Endothelial cell of umbilical vein (primary cell): ENCODE data around the gene CPNE9. TPM values are rescaled to one million over a fixed set of nuclear protein-coding genes. Genes with fewer than 3 reads are reported as not detected.

Experiments used
- BruUV-seq: library from RNA; stranded (reverse); fragments of 400-500 nt; replicated peaks from 2 replicates; lab custom pipeline; 2021; lab: Mats Ljungman, UMichigan
- CTCF ChIA-PET: fragments of 300-600, 350-600 bp; sonication (Branson Sonifier 250); formaldehyde crosslinking; loops from one replicate; lab custom pipeline; 2021; ENCODE audit warnings: antibody characterized with exemption, inconsistent platforms; lab: Charles Lee
- POLR2A ChIA-PET: fragments of 300-600, 350-600 bp; sonication (Branson Sonifier 250); formaldehyde crosslinking; loops from one replicate; lab custom pipeline; 2021; ENCODE audit warnings: antibody characterized with exemption, inconsistent platforms; lab: Charles Lee
- DNase-seq: peaks from one replicate; pipeline ENCODE4 v3.0.0-alpha.2; 2011; ENCODE audit warnings: low read depth, low spot score
- FAIRE-seq: peaks from 2 replicates; lab custom pipeline; 2011; peaks lifted over from hg19 to GRCh38; lab: Jason Lieb, UNC
- H2AFZ ChIP-seq: 2 replicates; pipeline ENCODE4 v1.6.0; 2012; ENCODE audit warnings: low read depth, low read length, control low read depth, inconsistent platforms
- H3K27ac ChIP-seq: 2 replicates; pipeline ENCODE4 v1.5.1; 2011; ENCODE audit warnings: low read depth, mild to moderate bottlenecking, control low read depth, low read length, moderate library complexity; ENCODE audit not compliant: insufficient read depth
- H3K27me3 ChIP-seq, 2 experiments: 2 replicates each; pipeline versions ENCODE4 v1.6.0 to v1.6.1; 2011; ENCODE audit warnings: low read length in 2 of 2, mixed read lengths in 1 of 2; ENCODE audit not compliant: control insufficient read depth in 2 of 2, insufficient read depth in 2 of 2
- H3K36me3 ChIP-seq, 2 experiments: 2 replicates in 1 of 2; 3 replicates in 1 of 2; pipeline ENCODE4 v1.5.1; 2011; ENCODE audit warnings: low read length in 2 of 2, mild to moderate bottlenecking in 1 of 2, moderate library complexity in 1 of 2; ENCODE audit not compliant: control insufficient read depth in 2 of 2, insufficient read depth in 2 of 2; ENCODE audit errors: extremely low read depth in 1 of 2
- H3K4me1 ChIP-seq: 3 replicates; pipeline ENCODE4 v1.5.1; 2011; ENCODE audit warnings: mild to moderate bottlenecking, low read length; ENCODE audit not compliant: control insufficient read depth, insufficient read depth; ENCODE audit errors: extremely low read depth
- H3K4me2 ChIP-seq: 2 replicates; pipeline ENCODE4 v1.6.1; 2011; ENCODE audit warnings: low read length, control low read depth, mixed read lengths; ENCODE audit not compliant: insufficient read depth
- H3K4me3 ChIP-seq, 3 experiments: fragments of 200-600 bp in 1 of 3; sonication (generic), shearing (Covaris generic) in 1 of 3; replicated peaks in 1 of 3; 2 replicates each; pipeline ENCODE4 v1.5.1; 2011 to 2016; ENCODE audit warnings: control low read depth in 3 of 3, low read length in 3 of 3, mild to moderate bottlenecking in 2 of 3, inconsistent platforms in 1 of 3, low read depth in 1 of 3, moderate library complexity in 1 of 3; ENCODE audit not compliant: insufficient read depth in 1 of 3
- H3K79me2 ChIP-seq: 2 replicates; pipeline ENCODE4 v1.6.0; 2012; ENCODE audit warnings: low read length, inconsistent platforms; ENCODE audit not compliant: control insufficient read depth, insufficient read depth
- H3K9ac ChIP-seq: replicated peaks from 2 replicates; pipeline ENCODE3; 2011; ENCODE audit warnings: low read length, control low read depth; ENCODE audit not compliant: insufficient read depth; ENCODE audit errors: extremely low read depth
- H3K9me1 ChIP-seq: replicated peaks from 3 replicates; pipeline ENCODE4 v1.6.0; 2011; ENCODE audit warnings: mild to moderate bottlenecking, low read length; ENCODE audit not compliant: control insufficient read depth, insufficient read depth; ENCODE audit errors: extremely low read depth
- H3K9me3 ChIP-seq: replicated peaks from 2 replicates; pipeline ENCODE4 v1.5.1; 2012; ENCODE audit warnings: low read length, inconsistent platforms; ENCODE audit not compliant: control insufficient read depth, insufficient read depth
- H4K20me1 ChIP-seq: replicated peaks from 2 replicates; pipeline ENCODE3; 2011; ENCODE audit warnings: mild to moderate bottlenecking, low read length; ENCODE audit not compliant: control insufficient read depth, insufficient read depth; ENCODE audit errors: extremely low read depth
- EZH2 ChIP-seq: IDR thresholded peaks from 2 replicates; pipeline ENCODE4 v1.6.1; 2012; ENCODE audit warnings: borderline replicate concordance, low read depth, mild to moderate bottlenecking, moderate library complexity, low read length, inconsistent platforms; ENCODE audit not compliant: severe bottlenecking
- FOS ChIP-seq: IDR thresholded peaks from 2 replicates; pipeline ENCODE4 v1.6.1; 2011; ENCODE audit warnings: mild to moderate bottlenecking, low read length, moderate library complexity, borderline replicate concordance; ENCODE audit not compliant: insufficient read depth
- GATA2 ChIP-seq: IDR thresholded peaks from 2 replicates; pipeline ENCODE4 v1.7.0; 2011; ENCODE audit warnings: low read depth, mild to moderate bottlenecking, moderate library complexity, mixed read lengths, low read length; ENCODE audit not compliant: insufficient read length, insufficient read depth
- JUN ChIP-seq: IDR thresholded peaks from 2 replicates; pipeline ENCODE4 v1.6.1; 2011; ENCODE audit warnings: borderline replicate concordance, low read depth; ENCODE audit not compliant: insufficient read length, insufficient read depth
- MAX ChIP-seq: IDR thresholded peaks from 2 replicates; pipeline ENCODE4 v1.6.1; 2011; ENCODE audit not compliant: insufficient read depth, insufficient read length
- MYC ChIP-seq: IDR thresholded peaks from one replicate; pipeline ENCODE4 v1.6.1; 2011; ENCODE audit warnings: mild to moderate bottlenecking, low read depth, low read length
- POLR2A ChIP-seq: IDR thresholded peaks from 2 replicates; pipeline ENCODE4 v1.6.1; 2012; ENCODE audit warnings: low read depth, mild to moderate bottlenecking, control low read depth, low read length
- POLR2AphosphoS5 ChIP-seq: IDR thresholded peaks from 2 replicates; pipeline ENCODE4 v1.6.1; 2012; ENCODE audit warnings: low read depth, mild to moderate bottlenecking, control low read depth, low read length, moderate library complexity; ENCODE audit not compliant: insufficient read depth
- dilution Hi-C: fragments of 300-500 bp; cut with MboI; formaldehyde crosslinking; loops from one replicate; pipeline ENCODE4 v1.15.0; 2019; ENCODE audit warnings: low sequenced_read_pairs; ENCODE audit not compliant: extremely low pct_ligation_motif_present
- intact Hi-C: fragments of 100-400 bp; cut with micrococcal nuclease; formaldehyde crosslinking; loops from one replicate; pipeline ENCODE4 v1.10.0; 2022
- polyA plus RNA-seq, 4 experiments: library from polyadenylated mRNA; depleted of rRNA in 3 of 4; stranded (reverse) in 3 of 4; unstranded in 1 of 4; fragments of >200 nt; gene quantifications; 2 replicates each; pipeline versions ENCODE4 v1.2.1 to v1.2.3, GENCODE V29; 2011 to 2012; ENCODE audit warnings: missing spikeins in 1 of 4
- total RNA-seq: library from RNA; stranded (reverse); gene quantifications from 2 replicates; pipeline ENCODE4 v1.2.3, GENCODE V29; 2021
- TF ChIP-seq, protein P1 (sequence below), 2 donors: IDR thresholded peaks; 1 replicate in 1 of 2; 2 replicates in 1 of 2; pipeline ENCODE4 v1.5.1; 2011; ENCODE audit warnings: low read length in 2 of 2, mild to moderate bottlenecking in 2 of 2, moderate library complexity in 2 of 2, control low read depth in 1 of 2, inconsistent platforms in 1 of 2, low read depth in 1 of 2; ENCODE audit not compliant: insufficient read depth in 1 of 2; ENCODE audit errors: extremely low read depth in 1 of 2

The CPNE9 gene
- total and polyA plus RNA-seq, 2 donors (not counting 3 experiments of a cell fraction or from before 2014, with no cell fraction given), result not detected

DNA sequence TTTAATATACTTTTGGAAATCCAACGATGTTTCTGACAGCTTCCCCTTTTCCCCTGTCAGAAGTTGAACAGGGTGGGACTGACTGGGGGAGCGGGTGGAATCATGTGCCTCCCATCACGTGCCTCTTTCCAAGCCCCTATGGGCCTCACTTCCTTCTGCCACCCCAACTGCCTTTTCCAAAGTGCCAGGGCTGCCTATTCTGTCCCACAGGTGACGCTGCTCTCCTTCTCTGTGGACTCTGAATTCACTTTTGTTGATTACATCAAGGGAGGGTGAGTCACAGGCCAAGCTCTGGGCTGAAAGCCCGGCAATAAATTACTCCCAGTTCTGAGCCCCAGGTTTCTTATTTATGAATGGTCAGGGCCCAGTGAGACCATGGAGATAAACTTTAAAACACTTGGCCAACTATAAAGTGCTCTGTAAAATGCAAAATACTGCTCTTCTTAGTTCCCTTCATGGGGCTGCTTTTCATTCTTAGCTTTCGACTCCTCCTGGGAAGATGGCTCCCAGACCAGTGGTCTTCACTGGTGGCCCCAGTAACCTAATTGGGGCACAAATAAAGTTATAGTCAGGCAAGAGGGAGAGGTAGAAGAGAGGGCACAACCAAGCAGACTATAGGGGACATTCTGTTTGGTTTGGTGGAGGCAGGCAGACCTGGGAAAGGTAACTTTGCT, 12.3 kb downstream of the CPNE9 start:
- H3K4me2 ChIP-seq, result no peak overlapping the region
- no peaks in the 10 kb centered on the region for H3K9me3 ChIP-seq

More for the DNA sequence above, 12.3 kb downstream of the CPNE9 start:
- DNase-seq, result peak; percentile 89
- BruUV-seq, result no TSS peak
- Histone ChIP-seq H3K27me3 (peaks cover 3 to 5% of the 10 kb centered on the region in 2 experiments), H3K36me3 (no peaks in the 10 kb centered on the region), H3K4me3 (no peak overlapping the region), H3K9ac (no peak overlapping the region), H4K20me1 (no peaks in the 10 kb centered on the region), H3K9me1 (no peaks in the 10 kb centered on the region), H3K27ac (no peak overlapping the region), H3K4me1 (no peaks in the 10 kb centered on the region), H2AFZ (no peak overlapping the region), H3K79me2 (no peaks in the 10 kb centered on the region)
- ChIA-PET POLR2A (interaction anchor here (0.9 kb wide), 1 partner anchor 77 kb away, joined by 3 read pairs; the partner anchor contains the start of genes ARPC4 and TADA3), CTCF (interaction anchor here (0.6 to 3.7 kb wide), 17 partner anchors 8 to 1028 kb away, joined by 3 to 27 read pairs (median 4); partner anchors contain the start of genes ARPC4, BRPF1, CRELD1 and OGG1)
- intact Hi-C loops, result loop anchor here (1.0 to 5.0 kb wide), 5 partner anchors 15 to 230 kb away; partner anchors contain the start of genes ARPC4, BRPF1, CRELD1 and TADA3
- dilution Hi-C loops, result no loop called here
- peak; percentile 87 for FAIRE-seq
- TF ChIP-seq MYC (no peak), POLR2AphosphoS5 (no peak), EZH2 (no peak), JUN (peak; percentile 67), GATA2 (peak; percentile 51), MAX (peak; percentile 66), POLR2A (no peak), FOS (peak; percentile 82)
- TF ChIP-seq, protein P1, sequence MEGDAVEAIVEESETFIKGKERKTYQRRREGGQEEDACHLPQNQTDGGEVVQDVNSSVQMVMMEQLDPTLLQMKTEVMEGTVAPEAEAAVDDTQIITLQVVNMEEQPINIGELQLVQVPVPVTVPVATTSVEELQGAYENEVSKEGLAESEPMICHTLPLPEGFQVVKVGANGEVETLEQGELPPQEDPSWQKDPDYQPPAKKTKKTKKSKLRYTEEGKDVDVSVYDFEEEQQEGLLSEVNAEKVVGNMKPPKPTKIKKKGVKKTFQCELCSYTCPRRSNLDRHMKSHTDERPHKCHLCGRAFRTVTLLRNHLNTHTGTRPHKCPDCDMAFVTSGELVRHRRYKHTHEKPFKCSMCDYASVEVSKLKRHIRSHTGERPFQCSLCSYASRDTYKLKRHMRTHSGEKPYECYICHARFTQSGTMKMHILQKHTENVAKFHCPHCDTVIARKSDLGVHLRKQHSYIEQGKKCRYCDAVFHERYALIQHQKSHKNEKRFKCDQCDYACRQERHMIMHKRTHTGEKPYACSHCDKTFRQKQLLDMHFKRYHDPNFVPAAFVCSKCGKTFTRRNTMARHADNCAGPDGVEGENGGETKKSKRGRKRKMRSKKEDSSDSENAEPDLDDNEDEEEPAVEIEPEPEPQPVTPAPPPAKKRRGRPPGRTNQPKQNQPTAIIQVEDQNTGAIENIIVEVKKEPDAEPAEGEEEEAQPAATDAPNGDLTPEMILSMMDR (IDR thresholded peaks at IDR 0.05; ENCODE audit: extremely low read depth in 1 of 2, insufficient read depth in 1 of 2, low read depth in 1 of 2, low read length in 2 of 2), result peak; percentile 75 to 77
